PC-9 (cell line): ENCODE data around the gene RSBN1. TPM values are rescaled to one million over a fixed set of nuclear protein-coding genes. Genes with fewer than 3 reads are reported as not detected.

ENCODE experiments used
- BruUV-seq: library from RNA; stranded (reverse); fragments of 400-500 nt; replicated peaks from 2 replicates; lab custom pipeline; 2021; lab: Mats Ljungman, UMichigan
- CTCF ChIA-PET: fragments of 300-600 bp; sonication (Branson Sonifier 250); formaldehyde crosslinking; loops from one replicate; lab custom pipeline; 2022; ENCODE audit warnings: antibody characterized with exemption; lab: Charles Lee
- POLR2A ChIA-PET: fragments of 300-600 bp; sonication (Branson Sonifier 250); formaldehyde crosslinking; loops from one replicate; lab custom pipeline; 2022; ENCODE audit warnings: antibody characterized with exemption; ENCODE audit not compliant: unreplicated experiment; lab: Charles Lee
- DNase-seq, 2 experiments: peaks; one replicate each; pipeline versions ENCODE4 v3.0.0 to v3.0.0-alpha.2; 2015 to 2022; ENCODE audit warnings: mixed read lengths in 1 of 2
- H2AFZ ChIP-seq: fragments of 200-600 bp; sonication (generic); 2 replicates; pipeline ENCODE4 v1.8.1; 2017; ENCODE audit warnings: antibody characterized with exemption
- H3F3A ChIP-seq: fragments of 200-600 bp; sonication (generic); 2 replicates; pipeline ENCODE4 v1.8.1; 2017; ENCODE audit warnings: antibody characterized with exemption, mild to moderate bottlenecking, low read depth; ENCODE audit not compliant: insufficient read depth
- H3K27ac ChIP-seq: fragments of 200-600 bp; sonication (generic); 2 replicates; pipeline ENCODE4 v1.6.1; 2016; ENCODE audit warnings: mixed run types
- H3K27me3 ChIP-seq: fragments of 200-600 bp; sonication (generic); 2 replicates; pipeline ENCODE4 v1.6.1; 2016; ENCODE audit warnings: low read depth, mixed run types; ENCODE audit not compliant: insufficient read depth
- H3K36me3 ChIP-seq: fragments of 200-600 bp; sonication (generic); 2 replicates; pipeline ENCODE4 v1.6.1; 2016; ENCODE audit warnings: low read depth, mixed run types
- H3K4me1 ChIP-seq: fragments of 200-600 bp; sonication (generic); replicated peaks from 2 replicates; pipeline ENCODE4 v1.6.1; 2016; ENCODE audit warnings: mixed run types; ENCODE audit not compliant: insufficient read depth
- H3K4me2 ChIP-seq: fragments of 200-600 bp; sonication (generic); 2 replicates; pipeline ENCODE4 v1.6.1; 2017; ENCODE audit warnings: mixed run types
- H3K4me3 ChIP-seq: fragments of 200-600 bp; sonication (generic); 2 replicates; pipeline ENCODE4 v1.6.1; 2016; ENCODE audit warnings: mixed run types
- H3K79me2 ChIP-seq: fragments of 200-600 bp; sonication (generic); 2 replicates; pipeline ENCODE4 v1.6.1; 2017; ENCODE audit warnings: low read depth, mixed run types
- H3K9me2 ChIP-seq: fragments of 200-600 bp; sonication (generic); 2 replicates; pipeline ENCODE4 v1.8.1; 2017; ENCODE audit warnings: mild to moderate bottlenecking; ENCODE audit not compliant: insufficient read depth
- H3K9me3 ChIP-seq: fragments of 200-600 bp; sonication (generic); 2 replicates; pipeline ENCODE4 v1.8.1; 2016; ENCODE audit warnings: low read depth; ENCODE audit not compliant: insufficient read depth
- H4K20me1 ChIP-seq: fragments of 200-600 bp; sonication (generic); 2 replicates; pipeline ENCODE4 v1.8.1; 2017; ENCODE audit not compliant: insufficient read depth
- EZH2 ChIP-seq: fragments of 200-600 bp; sonication (generic); IDR thresholded peaks from 2 replicates; pipeline ENCODE4 v1.8.0; 2017; ENCODE audit warnings: antibody characterized with exemption, low read depth
- intact Hi-C: fragments of 100-400 bp; cut with micrococcal nuclease; formaldehyde crosslinking; loops from one replicate; pipeline ENCODE4 v1.10.0; 2022; ENCODE audit not compliant: unreplicated experiment
- total RNA-seq: library from RNA; stranded (reverse); gene quantifications from 2 replicates; pipeline ENCODE4 v1.2.3, GENCODE V29; 2021
- TF ChIP-seq, protein P1 (sequence below): fragments of 200-600 bp; sonication (generic); conservative IDR thresholded peaks from 2 replicates; pipeline ENCODE4 v1.6.1; 2017; ENCODE audit warnings: mixed run types, antibody characterized with exemption, mild to moderate bottlenecking, moderate library complexity

Gene RSBN1
- total RNA-seq, 1 experiment from 2014 or later = 12.3 TPM

DNA sequence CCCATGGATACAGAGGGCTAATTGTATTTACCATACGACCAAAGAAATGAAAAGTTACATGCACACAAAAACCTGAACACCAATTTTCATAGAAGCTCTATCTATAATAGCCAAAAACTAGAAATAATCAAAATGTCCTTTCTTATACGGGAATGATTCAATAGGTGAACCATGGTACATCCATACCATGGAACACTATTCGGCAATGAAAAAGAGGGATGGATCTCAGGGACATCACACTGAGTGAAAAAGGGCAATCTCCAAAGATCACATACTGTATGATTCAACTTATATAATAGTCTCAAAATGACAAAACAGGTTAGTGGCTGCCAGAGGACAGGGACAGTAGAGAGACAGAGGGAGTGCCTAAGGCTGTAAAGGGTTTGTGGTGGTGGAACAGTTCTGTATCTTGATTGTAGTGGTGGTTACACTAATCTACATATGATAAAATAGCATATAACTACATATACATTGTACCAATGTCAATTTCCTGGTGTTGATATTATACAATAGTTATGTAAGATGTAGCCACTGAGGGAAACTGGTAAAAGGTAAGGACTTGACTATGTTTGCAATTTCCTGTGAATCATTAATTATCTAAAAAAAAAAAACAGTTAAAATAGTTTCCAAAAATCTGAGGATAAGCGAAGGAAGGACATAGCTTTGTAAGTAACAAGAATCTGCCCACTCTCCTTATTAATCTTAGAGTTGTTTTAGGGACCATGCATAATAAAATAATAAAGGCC is 3.7 kb downstream of the RSBN1 start:
- no peak for DNase-seq
- H3K9me3 ChIP-seq = no peaks in the 10 kb centered on the region
- peaks cover 83% of the 10 kb centered on the region for H3K79me2 ChIP-seq
- peaks cover 42% of the 10 kb centered on the region for H3K4me1 ChIP-seq
- no peak for TF ChIP-seq EZH2
- TF ChIP-seq, protein P1, sequence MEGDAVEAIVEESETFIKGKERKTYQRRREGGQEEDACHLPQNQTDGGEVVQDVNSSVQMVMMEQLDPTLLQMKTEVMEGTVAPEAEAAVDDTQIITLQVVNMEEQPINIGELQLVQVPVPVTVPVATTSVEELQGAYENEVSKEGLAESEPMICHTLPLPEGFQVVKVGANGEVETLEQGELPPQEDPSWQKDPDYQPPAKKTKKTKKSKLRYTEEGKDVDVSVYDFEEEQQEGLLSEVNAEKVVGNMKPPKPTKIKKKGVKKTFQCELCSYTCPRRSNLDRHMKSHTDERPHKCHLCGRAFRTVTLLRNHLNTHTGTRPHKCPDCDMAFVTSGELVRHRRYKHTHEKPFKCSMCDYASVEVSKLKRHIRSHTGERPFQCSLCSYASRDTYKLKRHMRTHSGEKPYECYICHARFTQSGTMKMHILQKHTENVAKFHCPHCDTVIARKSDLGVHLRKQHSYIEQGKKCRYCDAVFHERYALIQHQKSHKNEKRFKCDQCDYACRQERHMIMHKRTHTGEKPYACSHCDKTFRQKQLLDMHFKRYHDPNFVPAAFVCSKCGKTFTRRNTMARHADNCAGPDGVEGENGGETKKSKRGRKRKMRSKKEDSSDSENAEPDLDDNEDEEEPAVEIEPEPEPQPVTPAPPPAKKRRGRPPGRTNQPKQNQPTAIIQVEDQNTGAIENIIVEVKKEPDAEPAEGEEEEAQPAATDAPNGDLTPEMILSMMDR = no peak
- H2AFZ ChIP-seq = no peak overlapping the region; the same call in 1 of the 2 replicates
- ChIA-PET POLR2A (no interaction called here), CTCF (no interaction called here)
- intact Hi-C loops = no loop called here
- no peaks in the 10 kb centered on the region for H3K9me2 ChIP-seq
- peaks cover 11% of the 10 kb centered on the region for H4K20me1 ChIP-seq
- peaks cover 5% of the 10 kb centered on the region; the same call in 1 of the 2 replicates for H3K36me3 ChIP-seq
- peak overlapping the region; percentile 78 for H3K4me2 ChIP-seq
- H3K27ac ChIP-seq = 0 out of 2 replicates have a peak overlapping the region, but pooled peaks have one; percentile 13
- H3F3A ChIP-seq = peaks cover 9% of the 10 kb centered on the region; the same call in 1 of the 2 replicates
- no peaks in the 10 kb centered on the region for H3K27me3 ChIP-seq
- peak overlapping the region; percentile 21; the same call in 1 of the 2 replicates for H3K4me3 ChIP-seq
- no TSS peak for BruUV-seq

DNA sequence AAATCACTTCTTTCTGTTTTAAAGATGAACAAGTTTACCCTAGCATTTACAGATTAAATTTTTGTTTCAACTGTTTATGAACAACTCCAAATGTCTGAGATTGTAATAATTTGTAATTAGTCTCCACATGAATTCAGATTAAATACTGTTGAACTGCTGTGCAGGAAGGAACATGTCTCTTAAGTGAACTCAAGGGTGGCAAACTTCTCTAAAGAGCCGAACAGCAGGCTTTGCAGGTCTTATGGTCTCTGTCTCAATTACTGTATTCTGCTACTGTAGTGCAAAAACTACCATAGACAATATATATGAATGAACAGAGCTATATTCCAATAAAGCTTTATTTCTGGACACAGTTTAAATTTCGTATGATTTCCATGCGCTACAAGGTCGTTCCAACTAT is 6.6 kb downstream of the RSBN1 start:
- Histone ChIP-seq H3K9me2 (no peaks in the 10 kb centered on the region), H2AFZ (no peak overlapping the region), H3K79me2 (peaks cover 99% of the 10 kb centered on the region), H3K27ac (peak overlapping the region; percentile 18; the same call in 1 of the 2 replicates), H3K27me3 (no peaks in the 10 kb centered on the region), H3F3A (peaks cover 9% of the 10 kb centered on the region; the same call in 1 of the 2 replicates), H3K4me1 (peaks cover 35% of the 10 kb centered on the region), H3K4me3 (no peak overlapping the region), H3K36me3 (peaks cover 5% of the 10 kb centered on the region; the same call in 1 of the 2 replicates), H3K4me2 (no peak overlapping the region), H3K9me3 (no peaks in the 10 kb centered on the region), H4K20me1 (peaks cover 11% of the 10 kb centered on the region)
- DNase-seq = no peak
- intact Hi-C loops = no loop called here
- POLR2A ChIA-PET = no interaction called here
- CTCF ChIA-PET = no interaction called here
- TF ChIP-seq EZH2 = no peak
- TF ChIP-seq, protein P1 = no peak
- no TSS peak for BruUV-seq

- H3K9me2 ChIP-seq = no peaks in the 10 kb centered on the region
- no peak for DNase-seq
- CTCF ChIA-PET = no interaction called here
- no peak overlapping the region for H3K4me3 ChIP-seq
- H3K9me3 ChIP-seq = no peaks in the 10 kb centered on the region
- H3K79me2 ChIP-seq = peaks cover 99% of the 10 kb centered on the region
- H3K4me2 ChIP-seq = peak overlapping the region; percentile 3; the same call in 1 of the 2 replicates
- BruUV-seq = no TSS peak
- intact Hi-C loops = no loop called here
- peaks cover 8% of the 10 kb centered on the region for H4K20me1 ChIP-seq
- peaks cover 30% of the 10 kb centered on the region for H3K4me1 ChIP-seq
- TF ChIP-seq, protein P1 = no peak
- TF ChIP-seq EZH2 = no peak
- POLR2A ChIA-PET = no interaction called here
- no peaks in the 10 kb centered on the region for H3K27me3 ChIP-seq
- no peak overlapping the region for H2AFZ ChIP-seq
- peaks cover 9% of the 10 kb centered on the region; the same call in 1 of the 2 replicates for H3F3A ChIP-seq
- peak overlapping the region; percentile 18; the same call in 1 of the 2 replicates for H3K27ac ChIP-seq
- peaks cover 5% of the 10 kb centered on the region; the same call in 1 of the 2 replicates for H3K36me3 ChIP-seq
Observed at GRCh38 chr1:113805256-113805531, 7.1 kb downstream of the RSBN1 start.
